Measurements from ENCODE around the gene TSBP1.
"Not testable (repeated sequence)": the region's sequence is repeated elsewhere in the genome, so short reads cannot be mapped to it uniquely, and the experiment has no call there.

TSBP1 gene

GRCh38 chr6:32288426-32288825 lies 83.3 kb downstream of the TSBP1 start:
- no peak for DNase-seq (ENCODE audit: low read depth)

DNA sequence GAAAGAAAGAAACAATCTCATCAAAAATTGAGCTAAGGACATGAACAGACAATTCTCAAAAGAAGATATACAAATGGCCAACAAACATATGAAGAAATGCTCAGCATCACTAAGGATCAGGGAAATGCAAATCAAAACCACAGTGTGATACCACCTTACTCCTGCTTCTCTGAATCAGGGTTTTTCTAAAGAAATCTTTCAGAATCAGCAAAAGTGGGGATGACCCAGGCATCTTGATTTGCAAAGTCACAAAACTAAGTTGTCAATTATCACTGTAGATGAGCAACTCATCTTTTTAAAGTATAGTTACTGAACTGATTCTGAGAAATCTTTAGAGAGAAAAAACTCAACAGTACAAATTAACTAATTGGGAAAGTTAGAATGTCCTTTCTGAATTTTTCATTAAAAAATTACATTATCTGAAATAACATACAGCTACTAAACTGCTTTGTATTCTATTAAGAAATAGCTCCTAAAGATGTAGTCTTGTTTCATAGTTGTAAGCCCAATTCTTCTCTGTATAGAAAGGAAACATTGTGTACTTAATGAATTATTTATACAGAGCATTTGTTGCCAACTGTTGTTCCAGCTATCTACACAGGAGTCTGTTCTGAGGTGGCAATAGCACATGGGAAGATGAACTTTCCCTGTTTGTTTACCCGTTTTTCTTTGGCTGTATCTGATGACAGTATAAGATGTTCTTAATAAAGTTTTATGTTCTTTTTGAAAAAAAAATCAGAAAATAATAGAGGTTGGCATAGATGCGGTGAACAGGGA lies 97.7 kb downstream of the TSBP1 start:
- not testable (repeated sequence) for DNase-seq (ENCODE audit: low read depth)

- no peak for DNase-seq (ENCODE audit: low read depth)
Observed at GRCh38 chr6:32271429-32271828, 100.3 kb downstream of the TSBP1 start.

GRCh38 chr6:32268459-32268858 lies 103.2 kb downstream of the TSBP1 start:
- DNase-seq (ENCODE audit: low read depth), result not testable (repeated sequence)

GRCh38 chr6:32267035-32267434 lies 104.7 kb downstream of the TSBP1 start:
- no peak for DNase-seq (ENCODE audit: low read depth)

DNA sequence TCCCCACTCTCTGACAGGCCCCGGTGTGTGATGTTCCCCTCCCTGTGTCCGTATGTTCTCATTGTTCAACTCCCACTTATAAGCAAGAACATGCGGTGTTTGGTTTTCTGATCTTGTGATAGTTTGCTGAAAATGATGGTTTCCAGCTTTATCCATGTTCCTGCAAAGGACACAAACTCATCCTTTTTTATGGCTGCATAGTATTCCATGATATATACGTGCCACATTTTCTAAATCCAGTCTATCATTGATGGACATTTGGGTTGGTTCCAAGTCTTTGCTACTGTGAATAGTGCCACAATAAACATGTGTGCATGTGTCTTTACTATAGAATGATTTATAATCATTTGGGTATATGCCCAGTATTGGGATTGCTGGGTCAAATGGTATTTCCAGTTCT lies 114.4 kb downstream of the TSBP1 start:
- DNase-seq (ENCODE audit: low read depth), result not testable (repeated sequence)

GRCh38 chr6:32255199-32256153 lies 116.2 kb downstream of the TSBP1 start:
- DNase-seq (ENCODE audit: low read depth), result peak; percentile 12

- DNase-seq (ENCODE audit: low read depth), result no peak
Observed at GRCh38 chr6:32254761-32255198, 116.9 kb downstream of the TSBP1 start.

DNA sequence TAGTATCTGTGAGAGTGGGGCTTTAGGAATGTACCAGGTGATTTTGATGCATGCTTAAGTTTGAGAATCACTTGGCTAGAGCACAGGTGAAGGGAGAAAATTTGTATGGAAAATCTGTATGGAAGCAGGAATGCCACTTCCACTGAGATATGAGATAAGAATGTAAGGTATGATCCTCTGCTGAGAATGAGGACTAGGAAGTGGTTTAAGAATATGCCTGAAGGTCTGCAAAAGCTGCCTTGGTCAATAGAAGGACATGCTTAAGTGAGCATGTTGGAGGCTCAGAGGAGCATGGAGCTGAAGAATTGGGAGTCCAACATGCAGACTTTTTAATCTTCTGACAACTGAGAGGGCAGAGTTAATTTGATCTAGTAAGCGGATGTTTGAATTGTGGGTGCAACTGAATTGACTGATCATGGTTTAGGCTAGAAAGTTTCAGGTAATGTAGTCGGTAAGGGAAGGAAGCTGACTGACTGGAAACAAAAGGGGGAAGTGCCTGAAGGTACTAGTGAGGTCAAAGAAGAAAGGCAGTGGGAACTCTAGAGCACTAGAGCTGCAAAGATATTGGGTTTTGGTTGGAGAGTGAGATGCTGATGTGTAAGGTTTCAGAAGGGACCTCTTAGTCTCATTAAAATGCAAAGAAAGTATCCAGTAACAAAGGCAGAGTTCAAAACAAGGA lies 119.2 kb downstream of the TSBP1 start:
- DNase-seq (ENCODE audit: low read depth), result no peak

- DNase-seq (ENCODE audit: low read depth), result no peak
Observed at GRCh38 chr6:32249262-32249661, 122.4 kb downstream of the TSBP1 start.

DNA sequence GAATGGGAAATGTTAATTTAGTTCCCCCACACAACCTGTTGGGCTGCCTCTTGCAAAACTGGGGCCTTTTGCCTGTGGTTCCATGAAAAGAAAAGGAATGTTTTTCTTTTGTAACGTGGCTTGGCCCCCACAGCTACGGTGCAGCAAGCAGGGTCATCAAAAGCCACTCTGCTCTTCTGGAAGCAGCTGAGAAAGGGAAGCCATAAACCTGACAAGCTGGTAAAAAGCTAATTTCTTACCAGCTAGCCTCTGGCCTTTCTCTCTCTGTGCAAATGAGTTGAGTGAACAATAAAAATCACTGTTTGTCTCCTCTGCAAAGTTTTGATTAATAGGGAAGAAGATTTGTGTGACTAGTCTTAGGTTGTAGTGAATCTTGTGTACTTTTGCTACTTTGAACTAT lies 124.3 kb downstream of the TSBP1 start:
- no peak for DNase-seq (ENCODE audit: low read depth)

GRCh38 chr6:32244946-32245398 lies 126.7 kb downstream of the TSBP1 start:
- DNase-seq (ENCODE audit: low read depth), result peak; percentile 56

DNA sequence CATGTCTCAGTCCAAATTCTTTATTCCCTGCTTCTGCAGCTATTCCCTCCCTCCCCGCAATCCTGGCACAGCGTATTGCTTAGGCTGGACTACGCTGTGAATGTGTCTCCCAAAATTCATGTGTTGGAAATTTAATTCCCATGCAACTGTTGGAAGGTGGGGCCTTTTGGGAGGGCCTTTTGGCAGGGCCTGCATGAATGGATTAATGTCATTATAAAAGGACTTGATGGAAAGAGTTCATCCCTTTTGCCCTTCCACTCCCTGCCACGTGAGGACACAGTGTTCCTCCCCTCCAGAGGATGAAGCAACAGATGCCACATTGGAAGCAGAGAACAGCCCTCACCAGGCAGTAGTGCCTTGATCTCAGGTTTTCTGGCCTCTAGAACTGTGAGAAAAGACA lies 127.4 kb downstream of the TSBP1 start:
- DNase-seq (ENCODE audit: low read depth), result no peak
